Erythroblast (primary cell): ENCODE measurements around the gene RUFY1.
A peak's percentile ranks its signal among the peaks of the same experiment; 100 is the strongest.
"Not testable (repeated sequence)": the region's sequence is repeated elsewhere in the genome, so short reads cannot be mapped to it uniquely, and the experiment has no call there.

ENCODE experiments used
- DNase-seq, 2 experiments: peaks; one replicate each; lab custom pipeline; 2025; lab: John Stamatoyannopoulos, UW
- GATA1 ChIP-seq: IDR thresholded peaks from 2 replicates; pipeline ENCODE4 v1.6.1; 2011; ENCODE audit warnings: low read depth, mild to moderate bottlenecking, control low read depth, low read length, moderate library complexity
- POLR2A ChIP-seq: IDR thresholded peaks from 2 replicates; pipeline ENCODE4 v1.6.1; 2011; ENCODE audit warnings: mild to moderate bottlenecking, low read length

The RUFY1 gene

GRCh38 chr5:179648410-179648809 is 98.1 kb downstream of the RUFY1 start:
- no peak for TF ChIP-seq GATA1
- no peak for TF ChIP-seq POLR2A
- no peak for DNase-seq

- DNase-seq = not testable (repeated sequence)
Measured at GRCh38 chr5:179649166-179649703, 98.9 kb downstream of the RUFY1 start.

GRCh38 chr5:179650245-179650644 is 99.9 kb downstream of the RUFY1 start:
- DNase-seq = not testable (repeated sequence)

GRCh38 chr5:179653135-179653534 is 102.8 kb downstream of the RUFY1 start:
- not testable (repeated sequence) for DNase-seq

GRCh38 chr5:179657302-179658178 is 107.2 kb downstream of the RUFY1 start:
- not testable (repeated sequence) for DNase-seq

GRCh38 chr5:179658179-179658856 is 108.0 kb downstream of the RUFY1 start:
- DNase-seq = peak; percentile 22 to 40
